ENCODE data around the gene ZNF710. TPM values are rescaled to one million over a fixed set of nuclear protein-coding genes. Genes with fewer than 3 reads are reported as not detected.

Gene ZNF710
- total and polyA plus RNA-seq, 2 of the 13 experiments (the other 11 are each of a cell fraction or from before 2014, with no cell fraction given) = 4.7 to 20.6 TPM

DNA sequence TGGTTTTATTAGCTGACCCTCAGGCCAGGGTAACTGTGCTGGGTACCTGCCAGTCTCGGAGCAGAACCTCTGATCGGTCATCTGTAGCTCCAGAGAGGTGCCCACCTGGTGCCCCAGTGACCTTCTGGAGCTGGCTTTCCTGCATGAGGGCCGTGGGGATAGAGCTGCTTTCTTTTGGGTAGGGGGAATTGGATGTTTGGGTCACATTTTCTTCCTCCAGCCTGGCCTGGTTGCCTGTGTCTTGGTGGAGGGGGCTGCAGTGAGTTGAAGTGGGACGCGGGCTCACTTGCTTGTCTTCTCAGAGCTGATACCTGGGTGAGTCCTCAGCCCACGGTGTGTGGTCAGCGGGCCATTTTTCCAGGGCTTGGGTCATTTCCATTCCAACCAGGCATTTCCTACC lies 2.6 kb downstream of the ZNF710 start:
- peaks cover 73% of the 10 kb centered on the region for H3K4me1 ChIP-seq (ENCODE audit: insufficient read depth, low read length)
- H4K20me1 ChIP-seq (ENCODE audit: insufficient read depth, low read length) = no peaks in the 10 kb centered on the region; the same call in 1 of the 2 replicates
- H3K4me2 ChIP-seq (ENCODE audit: low read depth, low read length) = peak overlapping the region; percentile 85
- peak overlapping the region in 1 of 3 experiments; percentile 78; a peak in 3 of 6 replicates for H3K4me3 ChIP-seq (replicated peaks in 1 of 3; ENCODE audit: insufficient read depth in 1 of 3, low read depth in 2 of 3, low read length in 3 of 3)
- WGBS (ENCODE audit: low lambda C conversion rate) = 89% methylated on average over 4 of the region's 7 CpGs
- H3K79me2 ChIP-seq (ENCODE audit: insufficient read depth, low read length) = peaks cover 61% of the 10 kb centered on the region
- H3K9me3 ChIP-seq (ENCODE audit: low read length) = no peaks in the 10 kb centered on the region
- DNase-seq (ENCODE audit: low spot score) = no peak
- TF ChIP-seq AHR (CRISPR knock-in tag; IDR thresholded peaks at IDR 0.05) (no peak), NFKB2 (CRISPR knock-in tag; IDR thresholded peaks at IDR 0.05; ENCODE audit: borderline replicate concordance) (0 out of 2 replicates have a peak, but pooled peaks have one; percentile 6), CBX2 (IDR thresholded peaks at IDR 0.05; ENCODE audit: low read depth, low read length) (no peak), CBX2 (CRISPR knock-in tag; IDR thresholded peaks at IDR 0.05; ENCODE audit: low read depth) (no peak), ZBTB38 (CRISPR knock-in tag; IDR thresholded peaks at IDR 0.05) (peak; percentile 82; the same call in 1 of the 2 replicates), ZNF556 (CRISPR knock-in tag; IDR thresholded peaks at IDR 0.05; ENCODE audit: borderline replicate concordance) (no peak), FOXK1 (CRISPR knock-in tag; IDR thresholded peaks at IDR 0.05; ENCODE audit: borderline replicate concordance, low read depth) (no peak)
- TF ChIP-seq, protein P1, sequence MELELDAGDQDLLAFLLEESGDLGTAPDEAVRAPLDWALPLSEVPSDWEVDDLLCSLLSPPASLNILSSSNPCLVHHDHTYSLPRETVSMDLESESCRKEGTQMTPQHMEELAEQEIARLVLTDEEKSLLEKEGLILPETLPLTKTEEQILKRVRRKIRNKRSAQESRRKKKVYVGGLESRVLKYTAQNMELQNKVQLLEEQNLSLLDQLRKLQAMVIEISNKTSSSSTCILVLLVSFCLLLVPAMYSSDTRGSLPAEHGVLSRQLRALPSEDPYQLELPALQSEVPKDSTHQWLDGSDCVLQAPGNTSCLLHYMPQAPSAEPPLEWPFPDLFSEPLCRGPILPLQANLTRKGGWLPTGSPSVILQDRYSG (CRISPR knock-in tag; IDR thresholded peaks at IDR 0.05) = no peak
- TF ChIP-seq, protein P2, sequence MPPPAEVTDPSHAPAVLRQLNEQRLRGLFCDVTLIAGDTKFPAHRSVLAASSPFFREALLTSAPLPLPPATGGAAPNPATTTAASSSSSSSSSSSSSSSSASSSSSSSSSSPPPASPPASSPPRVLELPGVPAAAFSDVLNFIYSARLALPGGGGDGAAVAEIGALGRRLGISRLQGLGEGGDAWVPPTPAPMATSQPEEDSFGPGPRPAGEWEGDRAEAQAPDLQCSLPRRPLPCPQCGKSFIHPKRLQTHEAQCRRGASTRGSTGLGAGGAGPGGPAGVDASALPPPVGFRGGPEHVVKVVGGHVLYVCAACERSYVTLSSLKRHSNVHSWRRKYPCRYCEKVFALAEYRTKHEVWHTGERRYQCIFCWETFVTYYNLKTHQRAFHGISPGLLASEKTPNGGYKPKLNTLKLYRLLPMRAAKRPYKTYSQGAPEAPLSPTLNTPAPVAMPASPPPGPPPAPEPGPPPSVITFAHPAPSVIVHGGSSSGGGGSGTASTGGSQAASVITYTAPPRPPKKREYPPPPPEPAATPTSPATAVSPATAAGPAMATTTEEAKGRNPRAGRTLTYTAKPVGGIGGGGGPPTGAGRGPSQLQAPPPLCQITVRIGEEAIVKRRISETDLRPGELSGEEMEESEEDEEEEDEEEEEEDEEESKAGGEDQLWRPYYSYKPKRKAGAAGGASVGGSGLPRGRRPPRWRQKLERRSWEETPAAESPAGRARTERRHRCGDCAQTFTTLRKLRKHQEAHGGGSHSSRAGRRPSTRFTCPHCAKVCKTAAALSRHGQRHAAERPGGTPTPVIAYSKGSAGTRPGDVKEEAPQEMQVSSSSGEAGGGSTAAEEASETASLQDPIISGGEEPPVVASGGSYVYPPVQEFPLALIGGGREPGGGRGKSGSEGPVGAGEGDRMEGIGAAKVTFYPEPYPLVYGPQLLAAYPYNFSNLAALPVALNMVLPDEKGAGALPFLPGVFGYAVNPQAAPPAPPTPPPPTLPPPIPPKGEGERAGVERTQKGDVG (CRISPR knock-in tag; IDR thresholded peaks at IDR 0.05; ENCODE audit: borderline replicate concordance) = no peak
- TF ChIP-seq, protein P3, sequence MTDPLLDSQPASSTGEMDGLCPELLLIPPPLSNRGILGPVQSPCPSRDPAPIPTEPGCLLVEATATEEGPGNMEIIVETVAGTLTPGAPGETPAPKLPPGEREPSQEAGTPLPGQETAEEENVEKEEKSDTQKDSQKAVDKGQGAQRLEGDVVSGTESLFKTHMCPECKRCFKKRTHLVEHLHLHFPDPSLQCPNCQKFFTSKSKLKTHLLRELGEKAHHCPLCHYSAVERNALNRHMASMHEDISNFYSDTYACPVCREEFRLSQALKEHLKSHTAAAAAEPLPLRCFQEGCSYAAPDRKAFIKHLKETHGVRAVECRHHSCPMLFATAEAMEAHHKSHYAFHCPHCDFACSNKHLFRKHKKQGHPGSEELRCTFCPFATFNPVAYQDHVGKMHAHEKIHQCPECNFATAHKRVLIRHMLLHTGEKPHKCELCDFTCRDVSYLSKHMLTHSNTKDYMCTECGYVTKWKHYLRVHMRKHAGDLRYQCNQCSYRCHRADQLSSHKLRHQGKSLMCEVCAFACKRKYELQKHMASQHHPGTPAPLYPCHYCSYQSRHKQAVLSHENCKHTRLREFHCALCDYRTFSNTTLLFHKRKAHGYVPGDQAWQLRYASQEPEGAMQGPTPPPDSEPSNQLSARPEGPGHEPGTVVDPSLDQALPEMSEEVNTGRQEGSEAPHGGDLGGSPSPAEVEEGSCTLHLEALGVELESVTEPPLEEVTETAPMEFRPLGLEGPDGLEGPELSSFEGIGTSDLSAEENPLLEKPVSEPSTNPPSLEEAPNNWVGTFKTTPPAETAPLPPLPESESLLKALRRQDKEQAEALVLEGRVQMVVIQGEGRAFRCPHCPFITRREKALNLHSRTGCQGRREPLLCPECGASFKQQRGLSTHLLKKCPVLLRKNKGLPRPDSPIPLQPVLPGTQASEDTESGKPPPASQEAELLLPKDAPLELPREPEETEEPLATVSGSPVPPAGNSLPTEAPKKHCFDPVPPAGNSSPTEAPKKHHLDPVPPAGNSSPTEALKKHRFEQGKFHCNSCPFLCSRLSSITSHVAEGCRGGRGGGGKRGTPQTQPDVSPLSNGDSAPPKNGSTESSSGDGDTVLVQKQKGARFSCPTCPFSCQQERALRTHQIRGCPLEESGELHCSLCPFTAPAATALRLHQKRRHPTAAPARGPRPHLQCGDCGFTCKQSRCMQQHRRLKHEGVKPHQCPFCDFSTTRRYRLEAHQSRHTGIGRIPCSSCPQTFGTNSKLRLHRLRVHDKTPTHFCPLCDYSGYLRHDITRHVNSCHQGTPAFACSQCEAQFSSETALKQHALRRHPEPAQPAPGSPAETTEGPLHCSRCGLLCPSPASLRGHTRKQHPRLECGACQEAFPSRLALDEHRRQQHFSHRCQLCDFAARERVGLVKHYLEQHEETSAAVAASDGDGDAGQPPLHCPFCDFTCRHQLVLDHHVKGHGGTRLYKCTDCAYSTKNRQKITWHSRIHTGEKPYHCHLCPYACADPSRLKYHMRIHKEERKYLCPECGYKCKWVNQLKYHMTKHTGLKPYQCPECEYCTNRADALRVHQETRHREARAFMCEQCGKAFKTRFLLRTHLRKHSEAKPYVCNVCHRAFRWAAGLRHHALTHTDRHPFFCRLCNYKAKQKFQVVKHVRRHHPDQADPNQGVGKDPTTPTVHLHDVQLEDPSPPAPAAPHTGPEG (CRISPR knock-in tag; IDR thresholded peaks at IDR 0.05) = no peak
- peak overlapping the region; percentile 88 for H3K9ac ChIP-seq (ENCODE audit: insufficient read depth, low read depth, low read length)
- no peaks in the 10 kb centered on the region; a peak in 1 of 5 replicates for H3K36me3 ChIP-seq (replicated peaks in 1 of 2; ENCODE audit: control insufficient read depth in 1 of 2, insufficient read depth in 2 of 2, low read length in 2 of 2)
- ChIA-PET CTCF (ENCODE audit: low intra/inter-chr PET ratio, low total read pairs) (no interaction called here), POLR2A (interaction anchor here (0.8 to 5.4 kb wide), 13 partner anchors 8 to 323 kb away, joined by 3 to 41 read pairs (median 5); partner anchors contain the start of genes AP3S2, ARPIN and IDH2)
- H3K27me3 ChIP-seq (ENCODE audit: control insufficient read depth in 1 of 2, insufficient read depth in 2 of 2, low read length in 2 of 2) = no peaks in the 10 kb centered on the region; a peak in 1 of 5 replicates
- in situ Hi-C loops (cut with HindIII; ENCODE audit: extremely low pct_ligation_motif_present, low pct_unique_long_range_greater_than_20kb) = loop anchor here (5.0 kb wide), 1 partner anchor 49 kb away; no protein-coding TSS in a partner anchor
- BruUV-seq (replicated peaks) = no TSS peak
- peak; percentile 9 for ATAC-seq
- peak overlapping the region; percentile 97 for H3K27ac ChIP-seq (ENCODE audit: extremely low read length, insufficient read depth, low read length)
- H2AFZ ChIP-seq (ENCODE audit: low read length) = no peak overlapping the region
- no peak for FAIRE-seq
- intact Hi-C loops (cut with micrococcal nuclease; ENCODE audit: unreplicated experiment) = loop anchor here (1.0 to 5.0 kb wide), 3 partner anchors 34 to 68 kb away; no protein-coding TSS in a partner anchor

All from HepG2 (cell line).